ENCODE results near the gene LHFPL6. TPM values are rescaled to one million over a fixed set of nuclear protein-coding genes. Genes with fewer than 3 reads are reported as not detected.

LHFPL6 gene
- total RNA-seq, 2 experiments from 2014 or later: 2.6 TPM; not detected in 1

DNA sequence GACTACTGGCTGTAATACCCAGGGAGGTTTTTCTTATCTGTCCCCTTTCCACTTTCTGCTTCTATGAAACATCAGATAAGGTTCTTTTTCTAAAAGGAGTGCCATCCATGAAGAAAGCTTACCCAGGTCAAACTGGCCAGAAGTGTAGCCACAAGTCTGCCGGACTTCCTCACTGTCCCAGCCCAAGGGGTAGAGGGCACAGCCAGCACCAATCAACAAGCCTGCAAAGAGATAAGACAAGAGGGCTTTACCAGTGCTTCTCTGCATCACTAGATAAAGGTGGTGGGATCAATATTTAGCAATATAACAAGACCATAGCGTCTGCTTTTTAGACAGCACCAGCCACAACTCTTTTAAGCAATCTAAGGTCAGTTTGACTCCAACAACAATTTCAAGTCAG, 224.7 kb downstream of the LHFPL6 start:
- no peak overlapping the region for H3K4me3 Mint-ChIP-seq
- H3K27ac Mint-ChIP-seq: no peak overlapping the region
- CTCF ChIA-PET: interaction anchor here (1.6 kb wide), 1 partner anchor 238 kb away, joined by 3 read pairs; no protein-coding TSS in a partner anchor
- H3K36me3 Mint-ChIP-seq: no peaks in the 10 kb centered on the region
- no peaks in the 10 kb centered on the region for H3K9me3 Mint-ChIP-seq (ENCODE audit: low read depth)
- DNase-seq: no peak
- H3K27me3 Mint-ChIP-seq: peaks cover 12% of the 10 kb centered on the region
- peaks cover 2% of the 10 kb centered on the region for H3K4me1 Mint-ChIP-seq
- ATAC-seq: no peak

DNA sequence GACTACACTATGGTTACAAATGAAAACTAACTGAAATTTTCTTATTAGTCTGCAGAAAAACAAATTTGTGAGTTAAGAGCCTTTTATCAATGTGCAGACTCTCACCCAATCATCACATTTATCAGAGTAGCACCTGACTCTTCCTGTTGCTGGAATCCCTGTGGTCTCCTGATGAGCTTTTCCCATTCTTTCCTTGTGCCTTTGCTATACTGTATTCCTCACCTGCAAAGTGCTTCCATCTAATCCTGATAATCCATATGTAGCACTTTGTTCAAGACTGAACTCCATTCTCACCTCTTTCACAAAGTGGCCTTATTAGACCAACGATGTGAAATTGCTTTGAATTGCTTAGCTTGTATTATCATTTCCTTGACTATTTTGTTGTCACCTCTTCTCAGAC, 225.3 kb downstream of the LHFPL6 start:
- ATAC-seq (no peak), DNase-seq (no peak)
- H3K4me3 Mint-ChIP-seq: no peak overlapping the region

DNA sequence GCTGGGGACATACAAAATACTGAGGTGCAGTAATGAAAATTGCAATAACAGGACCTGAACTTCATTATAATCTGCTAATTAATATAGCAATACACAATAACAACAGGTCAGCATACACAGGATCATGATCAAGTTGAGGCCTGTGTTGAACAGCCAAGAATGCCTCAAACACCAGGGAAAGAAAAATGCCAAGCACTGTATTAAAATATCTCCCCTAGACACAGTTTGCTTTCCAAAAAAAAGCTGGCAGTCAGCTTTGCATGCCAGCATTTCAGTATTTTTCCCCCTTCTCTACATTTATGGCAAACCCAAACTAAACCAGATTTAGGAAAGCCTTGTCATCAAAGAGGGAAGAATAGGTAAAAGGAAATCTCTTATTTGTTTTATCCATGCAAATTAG, 226.9 kb downstream of the LHFPL6 start:
- CTCF ChIA-PET: no interaction called here
- H3K27ac Mint-ChIP-seq: no peak overlapping the region
- no peaks in the 10 kb centered on the region for H3K9me3 Mint-ChIP-seq (ENCODE audit: low read depth)
- peaks cover 2% of the 10 kb centered on the region for H3K4me1 Mint-ChIP-seq
- ATAC-seq (no peak), DNase-seq (no peak)
- H3K27me3 Mint-ChIP-seq: peaks cover 12% of the 10 kb centered on the region
- H3K36me3 Mint-ChIP-seq: no peaks in the 10 kb centered on the region
- H3K4me3 Mint-ChIP-seq: no peak overlapping the region

More for the DNA sequence above, 225.3 kb downstream of the LHFPL6 start:
- Mint-ChIP-seq H3K4me1 (peaks cover 2% of the 10 kb centered on the region), H3K9me3 (ENCODE audit: low read depth) (no peaks in the 10 kb centered on the region), H3K36me3 (no peaks in the 10 kb centered on the region), H3K27me3 (peaks cover 12% of the 10 kb centered on the region), H3K27ac (no peak overlapping the region)
- CTCF ChIA-PET: no interaction called here

DNA sequence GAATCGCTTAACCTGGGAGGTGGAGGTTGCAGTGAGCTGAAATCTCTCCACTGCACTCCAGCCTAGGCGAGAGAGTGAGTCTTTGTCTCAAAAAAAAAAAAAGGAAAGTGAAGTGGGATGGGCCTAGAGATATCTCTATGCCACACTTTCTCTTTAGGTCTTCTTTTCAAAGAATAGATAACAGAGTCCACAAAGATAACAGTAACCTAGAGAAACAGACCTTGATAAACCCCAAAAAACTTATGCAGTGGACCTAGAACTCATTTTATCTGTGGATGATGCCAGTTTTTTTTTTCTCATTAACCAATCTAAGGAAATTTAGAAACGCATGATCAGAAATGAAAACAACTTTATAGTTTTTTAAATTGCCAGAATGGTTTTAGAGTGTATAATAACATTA, 227.4 kb downstream of the LHFPL6 start:
- Mint-ChIP-seq H3K9me3 (ENCODE audit: low read depth) (no peaks in the 10 kb centered on the region), H3K4me3 (no peak overlapping the region), H3K27me3 (peaks cover 12% of the 10 kb centered on the region), H3K4me1 (peaks cover 2% of the 10 kb centered on the region), H3K27ac (no peak overlapping the region), H3K36me3 (no peaks in the 10 kb centered on the region)
- CTCF ChIA-PET: no interaction called here
- DNase-seq (no peak), ATAC-seq (no peak)

DNA sequence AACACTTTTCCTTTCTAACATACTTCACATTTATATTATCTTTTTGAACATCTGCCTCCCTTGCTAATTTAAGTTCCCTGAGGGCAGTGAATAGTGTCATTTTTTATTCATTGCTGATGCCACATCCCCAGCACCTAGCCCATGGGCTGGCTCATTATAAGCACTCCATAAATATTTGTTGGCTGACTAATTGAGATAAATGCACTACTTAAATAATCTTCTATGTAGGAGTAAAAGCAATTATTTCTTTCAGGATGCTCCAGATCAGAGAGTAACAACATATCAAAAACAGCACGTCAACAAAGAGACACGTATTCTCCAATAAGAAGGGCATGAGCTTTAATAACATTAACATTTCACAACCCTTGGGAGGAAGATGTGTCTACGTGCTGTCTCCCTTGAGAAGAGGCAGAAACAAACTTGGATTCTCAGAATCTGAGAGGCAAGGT, 228.2 kb downstream of the LHFPL6 start:
- Mint-ChIP-seq H3K27ac (no peak overlapping the region), H3K36me3 (no peaks in the 10 kb centered on the region), H3K27me3 (peaks cover 12% of the 10 kb centered on the region), H3K4me1 (peaks cover 2% of the 10 kb centered on the region), H3K9me3 (ENCODE audit: low read depth) (no peaks in the 10 kb centered on the region), H3K4me3 (no peak overlapping the region)
- CTCF ChIA-PET: no interaction called here
- ATAC-seq (no peak), DNase-seq (no peak)

DNA sequence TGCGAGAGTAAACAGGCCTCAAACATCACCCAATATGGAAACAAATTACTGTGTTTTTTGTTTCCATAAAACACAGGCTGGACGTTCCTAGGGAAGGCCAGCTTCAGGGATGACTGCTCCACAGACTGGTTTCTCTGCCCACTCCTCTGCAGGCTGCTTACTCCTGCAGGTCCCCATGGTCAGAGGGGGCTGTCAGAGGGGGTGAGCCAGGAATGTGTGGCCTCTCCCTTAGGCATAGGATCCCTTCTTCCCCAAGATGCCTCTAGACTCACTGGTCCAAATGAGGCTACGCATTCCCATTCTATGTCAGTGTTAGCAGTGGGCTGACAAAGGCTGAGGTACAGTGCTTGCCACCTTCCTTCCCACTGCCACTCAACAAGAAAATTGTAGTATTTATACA, 229.8 kb downstream of the LHFPL6 start:
- no peaks in the 10 kb centered on the region for H3K4me1 Mint-ChIP-seq
- H3K27ac Mint-ChIP-seq: no peak overlapping the region
- no peaks in the 10 kb centered on the region for H3K9me3 Mint-ChIP-seq (ENCODE audit: low read depth)
- peaks cover 9% of the 10 kb centered on the region for H3K27me3 Mint-ChIP-seq
- CTCF ChIA-PET: no interaction called here
- no peak overlapping the region for H3K4me3 Mint-ChIP-seq
- DNase-seq: no peak
- ATAC-seq: no peak
- H3K36me3 Mint-ChIP-seq: no peaks in the 10 kb centered on the region

DNA sequence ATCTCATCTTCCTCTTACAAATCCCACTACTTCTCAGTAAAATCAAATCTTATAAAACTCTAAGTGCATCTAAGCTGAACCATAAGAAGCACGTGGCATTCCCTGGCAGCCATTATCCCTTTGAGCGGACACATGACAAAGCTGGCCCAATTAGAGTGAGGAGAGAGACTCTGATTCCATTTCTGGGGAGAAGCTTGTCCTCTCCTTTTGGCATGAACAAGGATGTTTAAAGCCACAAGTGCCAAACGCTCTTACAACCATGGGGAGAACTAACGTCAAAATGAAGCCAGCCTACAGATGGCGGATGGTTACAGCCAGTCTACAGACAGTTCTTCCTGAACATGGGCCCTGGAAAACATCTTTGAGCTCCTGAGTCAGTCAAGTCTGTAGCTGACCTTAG, 231.3 kb downstream of the LHFPL6 start:
- no peaks in the 10 kb centered on the region for H3K36me3 Mint-ChIP-seq
- no peak for DNase-seq
- H3K9me3 Mint-ChIP-seq (ENCODE audit: low read depth): no peaks in the 10 kb centered on the region
- no peak for ATAC-seq
- peaks cover 3% of the 10 kb centered on the region for H3K27me3 Mint-ChIP-seq
- CTCF ChIA-PET: no interaction called here
- no peak overlapping the region for H3K27ac Mint-ChIP-seq
- no peaks in the 10 kb centered on the region for H3K4me1 Mint-ChIP-seq
- H3K4me3 Mint-ChIP-seq: no peak overlapping the region

DNA sequence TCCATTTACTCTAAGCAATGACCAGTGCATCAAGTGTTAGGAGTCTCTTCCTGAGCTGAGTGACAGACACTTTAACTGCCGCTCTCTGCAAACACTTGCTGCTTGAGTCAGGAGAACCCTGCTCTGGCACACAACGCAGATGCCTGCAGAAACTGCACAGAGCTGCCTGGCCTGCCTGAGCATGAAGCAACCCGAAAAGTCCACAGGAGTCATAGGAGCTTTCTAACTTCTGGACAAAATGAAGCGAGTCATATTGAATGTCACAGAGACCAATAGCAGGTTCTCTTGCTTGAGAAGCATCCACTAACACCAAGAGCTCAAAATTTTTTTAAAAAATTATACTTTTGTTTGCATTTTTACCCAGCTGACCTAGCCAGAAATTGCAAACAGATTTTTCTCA, 232.4 kb downstream of the LHFPL6 start:
- Mint-ChIP-seq H3K4me1 (no peaks in the 10 kb centered on the region), H3K4me3 (no peak overlapping the region), H3K27ac (no peak overlapping the region), H3K27me3 (peaks cover 2% of the 10 kb centered on the region), H3K9me3 (ENCODE audit: low read depth) (no peaks in the 10 kb centered on the region), H3K36me3 (no peaks in the 10 kb centered on the region)
- CTCF ChIA-PET: no interaction called here
- no peak for ATAC-seq
- DNase-seq: no peak

DNA sequence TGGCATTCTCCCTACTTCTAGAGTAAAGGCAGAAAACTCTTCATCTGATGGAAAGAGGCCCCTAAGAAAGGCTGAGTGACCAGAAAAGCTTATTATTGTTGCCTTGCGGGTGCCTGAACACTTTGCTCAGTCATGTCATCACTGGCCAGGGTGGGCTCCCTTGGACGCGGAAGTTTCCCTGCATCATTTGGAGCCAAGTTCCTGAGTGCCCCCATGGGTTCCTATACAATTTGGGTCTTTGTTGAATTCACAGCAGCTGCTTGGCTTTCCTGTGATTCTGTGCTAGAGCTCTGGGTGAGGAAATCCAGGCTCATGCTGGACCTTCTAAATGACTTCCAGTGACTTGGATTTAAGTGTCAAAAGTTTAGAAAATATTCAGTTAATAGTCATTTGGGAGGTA, 232.9 kb downstream of the LHFPL6 start:
- Mint-ChIP-seq H3K4me3 (no peak overlapping the region), H3K27me3 (peaks cover 2% of the 10 kb centered on the region), H3K9me3 (ENCODE audit: low read depth) (no peaks in the 10 kb centered on the region), H3K4me1 (no peaks in the 10 kb centered on the region), H3K27ac (no peak overlapping the region), H3K36me3 (no peaks in the 10 kb centered on the region)
- ATAC-seq (no peak), DNase-seq (no peak)
- CTCF ChIA-PET: no interaction called here

DNA sequence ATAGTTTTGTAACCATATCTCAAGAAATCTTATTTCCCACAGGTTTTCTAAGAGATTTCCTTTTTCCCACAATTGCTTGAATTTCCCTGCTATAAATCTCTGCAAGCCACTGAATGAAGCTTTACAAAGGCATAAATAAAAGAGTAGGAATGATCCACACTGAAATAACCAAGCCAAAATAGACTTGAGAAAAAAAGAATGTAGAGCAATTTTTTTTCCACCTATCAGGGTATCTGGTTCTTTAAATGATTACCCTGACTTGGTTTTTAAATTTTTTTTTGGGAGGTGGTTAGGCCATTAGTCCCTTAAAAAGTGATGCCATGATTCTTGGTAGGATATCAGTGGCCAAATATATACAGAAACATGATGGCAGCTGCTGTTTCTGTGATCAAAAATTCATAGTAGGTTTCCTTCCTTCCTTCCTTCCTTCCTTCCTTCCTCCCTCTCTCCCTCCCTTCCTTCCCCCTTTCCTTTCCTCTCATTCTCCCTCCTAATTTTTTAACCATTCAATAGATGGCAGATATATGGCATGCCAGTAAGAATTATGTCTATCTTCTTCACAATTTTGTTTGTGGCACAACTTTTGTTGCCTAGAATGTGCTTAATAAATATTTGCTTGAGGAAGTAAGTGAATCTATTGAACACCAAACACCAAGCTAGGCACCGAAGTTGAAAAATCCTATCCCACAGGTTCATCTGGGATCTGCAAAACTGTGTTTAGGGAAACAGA, 233.7 kb downstream of the LHFPL6 start:
- Mint-ChIP-seq H3K36me3 (no peaks in the 10 kb centered on the region), H3K27ac (no peak overlapping the region), H3K4me3 (no peak overlapping the region), H3K9me3 (ENCODE audit: low read depth) (no peaks in the 10 kb centered on the region), H3K4me1 (no peaks in the 10 kb centered on the region), H3K27me3 (peaks cover 2% of the 10 kb centered on the region)
- CTCF ChIA-PET: no interaction called here
- no peak for DNase-seq
- no peak for ATAC-seq

DNA sequence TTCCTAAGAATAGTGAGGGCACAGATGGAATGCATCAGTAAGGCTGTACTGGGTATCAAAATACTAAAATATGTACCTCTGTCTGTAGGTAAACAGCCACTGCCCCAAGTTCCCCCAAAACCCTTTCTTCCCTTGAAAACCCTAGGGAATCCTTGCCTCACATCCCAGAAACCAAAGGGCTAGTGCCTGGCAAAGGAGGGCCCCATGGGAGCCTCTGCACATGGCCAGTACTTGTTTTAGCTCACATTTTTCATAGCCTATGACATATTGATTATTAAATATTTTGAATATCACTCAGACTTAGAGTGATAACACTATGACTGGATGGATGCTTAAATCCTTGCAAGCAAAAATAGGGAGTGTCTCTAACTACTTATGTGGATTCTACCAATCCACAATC, 237.1 kb downstream of the LHFPL6 start:
- Mint-ChIP-seq H3K27ac (no peak overlapping the region), H3K27me3 (no peaks in the 10 kb centered on the region), H3K4me3 (no peak overlapping the region), H3K9me3 (ENCODE audit: low read depth) (no peaks in the 10 kb centered on the region), H3K4me1 (no peaks in the 10 kb centered on the region), H3K36me3 (no peaks in the 10 kb centered on the region)
- DNase-seq (no peak), ATAC-seq (no peak)
- CTCF ChIA-PET: no interaction called here

DNA sequence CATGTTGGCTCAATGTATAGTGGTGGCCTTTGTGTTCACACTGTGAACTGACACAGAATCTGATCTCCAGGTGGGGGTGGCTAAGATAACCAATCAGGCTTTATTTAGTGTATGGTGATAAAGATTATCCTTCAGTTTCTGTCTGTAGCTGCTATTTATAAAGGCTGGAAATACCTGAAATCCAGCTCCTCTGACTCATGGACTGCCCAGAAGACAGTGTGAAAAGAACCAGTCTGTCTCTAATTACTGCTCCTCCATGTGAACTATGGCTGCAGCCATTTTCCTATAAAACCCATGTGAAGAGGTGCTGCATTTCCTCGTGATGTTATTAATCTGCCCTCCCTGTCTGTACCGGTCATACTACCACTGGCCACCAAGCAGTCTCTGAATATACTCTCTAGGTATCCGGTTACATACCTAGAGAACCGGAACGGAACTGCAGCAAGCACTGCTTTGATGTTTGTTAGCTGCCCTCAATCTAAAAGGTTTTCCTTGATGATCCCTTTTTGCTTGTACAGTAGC, 238.0 kb downstream of the LHFPL6 start:
- Mint-ChIP-seq H3K4me1 (no peaks in the 10 kb centered on the region), H3K9me3 (ENCODE audit: low read depth) (no peaks in the 10 kb centered on the region), H3K36me3 (no peaks in the 10 kb centered on the region), H3K27me3 (no peaks in the 10 kb centered on the region), H3K4me3 (no peak overlapping the region), H3K27ac (no peak overlapping the region)
- no peak for ATAC-seq
- DNase-seq: no peak
- CTCF ChIA-PET: no interaction called here

DNA sequence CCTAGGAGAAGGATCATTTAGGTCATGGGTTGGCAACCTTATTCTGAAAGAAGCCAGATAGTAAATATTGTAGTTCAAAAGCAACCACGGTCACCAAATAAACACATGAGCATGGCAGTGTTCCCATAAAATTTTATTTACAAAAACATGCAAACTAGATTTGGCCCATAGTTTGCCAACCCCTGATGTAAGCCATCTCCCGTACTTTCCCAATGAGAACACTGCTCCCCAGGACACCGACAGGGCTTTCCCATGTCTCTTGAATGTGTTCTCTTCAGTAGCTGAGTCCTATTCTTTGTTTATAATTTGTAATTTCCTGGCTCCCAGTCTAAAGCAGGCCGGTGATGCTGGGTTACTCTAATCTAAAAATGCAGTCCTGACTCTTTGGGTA, 239.6 kb downstream of the LHFPL6 start:
- H3K9me3 Mint-ChIP-seq (ENCODE audit: low read depth): no peaks in the 10 kb centered on the region
- no peak for DNase-seq
- ATAC-seq: no peak
- H3K4me1 Mint-ChIP-seq: no peaks in the 10 kb centered on the region
- no peaks in the 10 kb centered on the region for H3K27me3 Mint-ChIP-seq
- no peak overlapping the region for H3K27ac Mint-ChIP-seq
- CTCF ChIA-PET: no interaction called here
- H3K4me3 Mint-ChIP-seq: no peak overlapping the region
- H3K36me3 Mint-ChIP-seq: no peaks in the 10 kb centered on the region

DNA sequence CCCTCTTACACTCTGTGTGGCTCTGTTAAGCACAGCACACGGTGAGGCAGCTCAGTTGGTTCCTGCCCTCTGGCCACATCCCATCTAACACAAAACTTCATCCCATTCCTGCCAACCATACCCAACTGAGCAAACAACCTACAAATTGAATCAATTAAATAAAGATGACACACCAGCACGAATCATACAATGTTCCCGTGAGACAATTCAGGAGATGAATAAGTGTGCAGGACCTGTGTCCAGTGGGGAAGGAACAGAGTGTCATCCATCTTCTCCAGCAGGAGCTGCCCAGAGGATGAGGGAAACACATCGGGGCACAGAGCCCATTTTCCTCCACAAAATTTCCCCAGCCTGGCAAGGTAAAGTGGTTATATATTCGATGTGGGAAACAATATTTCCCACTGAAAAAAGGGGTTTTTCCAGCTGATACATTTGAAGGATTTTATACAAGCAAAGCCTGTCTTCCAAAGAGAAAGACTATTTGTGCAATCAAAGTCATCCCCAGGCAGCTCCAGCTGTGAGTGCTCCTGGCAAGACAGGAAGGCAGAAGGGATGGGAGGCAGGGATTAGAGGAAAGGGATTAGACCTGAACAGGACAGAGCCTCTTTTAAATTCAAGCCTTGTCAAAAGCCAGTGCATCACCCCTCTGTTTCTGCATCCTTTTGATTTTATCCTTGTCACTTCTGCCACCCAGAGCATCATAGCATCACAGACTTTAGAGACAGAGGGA, 240.2 kb downstream of the LHFPL6 start:
- CTCF ChIA-PET: no interaction called here
- no peaks in the 10 kb centered on the region for H3K36me3 Mint-ChIP-seq
- no peak overlapping the region for H3K4me3 Mint-ChIP-seq
- H3K4me1 Mint-ChIP-seq: no peaks in the 10 kb centered on the region
- no peak overlapping the region for H3K27ac Mint-ChIP-seq
- no peaks in the 10 kb centered on the region for H3K27me3 Mint-ChIP-seq
- H3K9me3 Mint-ChIP-seq (ENCODE audit: low read depth): no peaks in the 10 kb centered on the region
- no peak for DNase-seq
- no peak for ATAC-seq
